ENCODE measurements around the gene CMTM8. TPM values are rescaled to one million over a fixed set of nuclear protein-coding genes. Genes with fewer than 3 reads are reported as not detected.

CMTM8 gene
- polyA plus RNA-seq, 3 donors, result 9.1 to 11.9 (median 9.2) TPM

GRCh38 chr3:32274306-32274705, 35.8 kb downstream of the CMTM8 start:
- no peak for DNase-seq (ENCODE audit: low read depth in 3 of 3, low spot score in 2 of 3)

GRCh38 chr3:32275506-32275905, 37.0 kb downstream of the CMTM8 start:
- no peak for DNase-seq (ENCODE audit: low read depth in 3 of 3, low spot score in 2 of 3)

DNA sequence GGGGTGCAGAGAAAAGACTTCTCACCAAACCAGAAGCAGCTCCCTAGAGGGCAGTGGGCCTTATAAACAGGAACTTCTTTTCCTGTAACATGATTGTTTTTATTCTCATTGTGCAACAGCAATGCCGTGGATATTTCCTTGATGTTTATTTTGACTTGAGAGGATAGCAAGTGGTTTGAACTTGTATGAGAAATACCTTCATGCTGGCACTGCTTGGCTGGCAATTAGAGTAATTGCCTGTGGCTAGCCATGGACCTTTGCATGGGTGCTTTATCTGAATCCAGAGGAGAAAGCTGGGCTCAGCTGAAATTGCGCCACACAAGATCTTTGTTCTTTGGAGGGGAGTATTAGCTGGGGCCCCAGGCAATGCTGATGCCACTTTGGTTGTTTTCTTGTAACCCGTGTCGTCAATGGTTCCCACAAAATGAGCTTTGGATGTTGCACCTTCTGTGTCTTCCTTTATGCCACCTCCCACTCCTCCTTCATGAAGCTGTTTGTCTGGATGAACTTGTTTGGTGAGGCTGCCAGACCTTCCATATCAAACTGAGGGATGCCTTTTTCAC, 37.9 kb downstream of the CMTM8 start:
- no peak for DNase-seq (ENCODE audit: low read depth in 3 of 3, low spot score in 2 of 3)

DNA sequence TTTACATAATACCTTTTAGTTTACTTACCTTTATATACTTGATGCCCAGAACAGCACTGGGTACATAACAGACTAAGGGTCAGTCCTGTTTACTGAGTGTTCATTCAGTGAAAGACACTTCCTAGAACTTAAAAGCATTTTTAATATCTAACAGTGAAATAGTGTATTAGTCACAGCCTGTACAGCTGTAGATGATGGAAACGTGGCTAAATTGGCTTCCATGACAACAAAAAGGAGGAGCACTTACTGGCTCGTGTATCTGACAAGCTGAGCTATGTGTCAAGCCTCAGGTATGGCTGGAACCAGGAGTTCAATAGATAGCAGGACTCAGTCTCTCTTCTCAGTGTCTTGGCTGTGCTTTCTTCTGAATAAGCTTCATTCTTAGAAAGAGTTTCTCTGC, 40.2 kb downstream of the CMTM8 start:
- DNase-seq (ENCODE audit: low read depth in 3 of 3, low spot score in 2 of 3), result no peak

- no peak for DNase-seq (ENCODE audit: low read depth in 3 of 3, low spot score in 2 of 3)
These were observed 41.9 kb downstream of the CMTM8 start for GRCh38 chr3:32280262-32280910.

DNA sequence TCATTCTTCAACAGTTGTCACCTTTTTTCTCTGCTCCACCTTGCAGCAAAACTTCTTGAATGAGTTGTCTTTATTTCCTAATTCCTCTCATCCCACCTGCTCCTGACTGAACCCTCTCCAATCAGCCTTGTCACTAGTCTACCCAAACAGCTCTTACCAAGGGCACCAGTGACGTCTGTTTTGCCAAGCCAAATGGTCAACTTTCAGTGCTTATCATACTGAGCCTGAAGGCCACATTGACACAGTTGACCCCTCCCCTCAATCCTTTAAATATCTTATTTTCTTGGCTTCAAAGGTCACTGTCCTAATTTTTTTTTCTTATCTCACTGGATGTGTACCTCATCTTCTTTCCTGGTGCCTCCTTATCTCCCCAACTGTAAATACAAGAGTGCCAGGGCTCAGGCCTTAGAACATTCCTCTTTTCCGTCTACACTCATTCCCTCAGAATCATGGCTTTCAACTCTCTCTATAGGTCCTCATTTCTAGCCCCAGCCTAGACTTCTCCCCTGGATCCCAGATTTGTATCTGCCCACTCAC, 43.2 kb downstream of the CMTM8 start:
- no peak for DNase-seq (ENCODE audit: low read depth in 3 of 3, low spot score in 2 of 3)

GRCh38 chr3:32282578-32283154, 44.2 kb downstream of the CMTM8 start:
- no peak for DNase-seq (ENCODE audit: low read depth in 3 of 3, low spot score in 2 of 3)

DNA sequence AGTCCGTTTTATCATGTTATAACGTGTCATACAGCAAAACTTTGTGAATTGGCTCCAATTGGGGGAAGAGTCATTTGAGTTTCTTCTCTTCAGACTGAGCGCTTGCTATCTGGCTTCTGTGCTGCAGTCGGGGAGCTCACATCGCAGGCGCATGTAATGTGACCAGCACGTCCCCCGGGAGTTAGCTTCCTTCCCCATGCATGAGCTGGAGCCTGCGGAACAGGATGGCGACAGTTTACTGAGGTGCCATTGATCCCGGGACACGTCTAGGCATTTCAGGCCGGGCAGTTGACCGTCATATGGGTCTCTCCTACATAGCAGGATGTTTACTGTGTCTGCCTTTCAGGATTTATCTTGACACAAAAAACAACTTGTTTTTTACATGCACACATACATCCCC, 44.8 kb downstream of the CMTM8 start:
- no peak for DNase-seq (ENCODE audit: low read depth in 3 of 3, low spot score in 2 of 3)

DNA sequence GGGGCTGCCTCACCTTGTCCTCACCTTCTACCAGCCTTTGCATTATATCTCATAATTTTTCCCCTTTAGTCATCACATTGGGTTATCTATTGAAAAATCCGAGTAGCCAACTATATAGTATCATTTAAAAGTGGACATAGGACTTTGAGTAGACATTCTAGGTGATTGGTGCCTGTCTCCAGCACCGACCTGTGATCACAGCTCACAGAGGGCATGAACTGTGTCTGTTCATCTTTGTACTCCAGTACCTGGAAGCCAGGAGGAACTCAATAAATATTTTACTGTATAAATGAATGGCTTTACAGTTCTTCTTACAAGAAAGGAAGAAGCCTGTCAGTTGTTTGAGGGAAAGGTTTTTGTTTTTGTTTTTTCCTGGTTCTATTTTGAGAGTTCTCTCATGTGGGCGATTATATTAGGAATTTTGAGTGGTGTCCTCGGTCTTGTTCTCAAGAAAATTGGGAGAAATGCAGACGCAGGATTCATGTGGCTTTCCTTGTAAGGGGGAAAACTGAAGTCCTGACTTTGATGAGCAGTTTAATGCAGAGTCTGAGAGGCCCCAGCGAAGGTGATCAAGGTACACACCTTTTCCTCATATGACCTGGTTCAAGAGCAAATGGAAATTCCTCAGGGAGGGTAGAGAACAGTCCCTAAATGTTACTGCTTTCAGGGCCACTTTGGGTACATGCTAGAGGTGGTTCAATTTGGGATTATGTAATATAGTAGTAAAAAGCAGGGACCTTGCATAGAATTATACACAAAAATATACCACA, 46.1 kb downstream of the CMTM8 start:
- no peak for DNase-seq (ENCODE audit: low read depth in 3 of 3, low spot score in 2 of 3)

GRCh38 chr3:32285891-32286290, 47.4 kb downstream of the CMTM8 start:
- DNase-seq (ENCODE audit: low read depth in 3 of 3, low spot score in 2 of 3), result no peak

- DNase-seq (ENCODE audit: low read depth in 3 of 3, low spot score in 2 of 3), result no peak
These were observed 50.3 kb downstream of the CMTM8 start for GRCh38 chr3:32288819-32289218.

DNA sequence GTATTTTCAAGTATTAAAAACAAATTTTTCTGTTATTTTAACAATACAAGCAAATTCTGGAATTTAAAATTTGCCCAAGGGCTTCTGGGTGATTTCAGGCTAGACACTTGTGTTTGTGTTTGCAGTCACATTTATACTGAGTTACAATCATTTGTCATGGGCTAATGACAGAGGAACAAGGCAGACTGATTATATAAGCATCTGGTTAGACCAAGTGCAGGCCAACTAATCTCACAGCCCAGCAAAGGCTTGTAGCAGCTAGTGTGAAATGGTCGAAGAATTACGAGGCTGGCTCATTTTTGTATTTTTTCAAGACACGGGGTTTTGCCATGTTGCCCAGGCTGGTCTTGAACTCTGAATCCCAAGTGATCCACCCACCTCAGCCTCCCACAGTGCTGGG, 52.1 kb downstream of the CMTM8 start:
- no peak for DNase-seq (ENCODE audit: low read depth in 3 of 3, low spot score in 2 of 3)

GRCh38 chr3:32292085-32292796, 53.8 kb downstream of the CMTM8 start:
- no peak for DNase-seq (ENCODE audit: low read depth in 3 of 3, low spot score in 2 of 3)

DNA sequence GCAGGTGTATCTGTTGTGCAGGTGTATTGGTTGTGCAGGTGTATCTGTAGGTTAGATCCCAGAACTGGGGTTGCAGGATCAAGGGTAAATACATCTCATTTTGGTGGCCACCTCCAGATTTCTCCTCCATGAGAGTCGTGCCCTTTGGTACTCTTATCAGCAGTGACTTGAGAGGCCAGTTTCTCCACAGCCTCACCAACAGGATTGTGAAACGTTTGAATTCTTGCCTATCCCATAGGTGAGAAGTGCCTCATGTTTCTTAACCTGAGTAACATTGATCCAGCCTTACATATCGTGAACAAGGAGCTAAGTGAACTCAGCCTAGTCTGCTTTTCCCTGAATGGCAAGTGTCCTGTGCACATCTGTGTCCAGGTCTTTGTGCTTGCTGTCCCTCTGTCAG, 55.4 kb downstream of the CMTM8 start:
- no peak for DNase-seq (ENCODE audit: low read depth in 3 of 3, low spot score in 2 of 3)

GRCh38 chr3:32296251-32297204, 58.0 kb downstream of the CMTM8 start:
- no peak for DNase-seq (ENCODE audit: low read depth in 3 of 3, low spot score in 2 of 3)

DNA sequence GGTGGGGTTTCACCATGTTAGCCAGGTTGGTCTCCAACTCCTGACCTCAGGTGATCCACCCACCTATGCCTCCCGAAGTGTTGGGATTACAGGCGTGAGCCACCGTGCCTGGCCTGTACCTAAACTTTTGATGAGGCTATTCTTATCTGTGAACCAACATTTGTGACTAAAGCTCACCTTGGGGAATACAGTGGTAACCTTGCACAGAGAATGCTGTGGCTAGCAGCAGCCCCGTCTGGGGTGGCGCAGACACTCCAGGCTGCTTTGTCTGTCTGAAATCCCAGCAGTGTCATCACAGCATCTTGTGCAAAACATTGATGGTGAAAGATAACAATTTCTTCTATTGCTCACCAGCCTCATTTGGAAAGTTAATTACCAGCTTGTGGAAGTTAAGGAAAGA, 58.9 kb downstream of the CMTM8 start:
- no peak for DNase-seq (ENCODE audit: low read depth in 3 of 3, low spot score in 2 of 3)

GRCh38 chr3:32301426-32301825, 62.9 kb downstream of the CMTM8 start:
- no peak for DNase-seq (ENCODE audit: low read depth in 3 of 3, low spot score in 2 of 3)

- no peak for DNase-seq (ENCODE audit: low read depth in 3 of 3, low spot score in 2 of 3)
These were observed 64.3 kb downstream of the CMTM8 start for GRCh38 chr3:32302601-32303398.

- DNase-seq (ENCODE audit: low read depth in 3 of 3, low spot score in 2 of 3), result no peak
These were observed 64.9 kb downstream of the CMTM8 start for GRCh38 chr3:32303399-32303747.

Data from right renal cortex interstitium (tissue), 3 donors.